Activated CD8-positive, alpha-beta memory T cell treated with anti-CD3 and anti-CD28 coated beads for 48 hours (primary cell): ENCODE data around the gene LHX4.

Experiments used
- DNase-seq, 3 experiments: peaks; one replicate each; pipeline ENCODE4 v3.0.0-alpha.2; 2020; ENCODE audit warnings: low read depth in 2 of 3, low spot score in 2 of 3

The LHX4 gene

DNA sequence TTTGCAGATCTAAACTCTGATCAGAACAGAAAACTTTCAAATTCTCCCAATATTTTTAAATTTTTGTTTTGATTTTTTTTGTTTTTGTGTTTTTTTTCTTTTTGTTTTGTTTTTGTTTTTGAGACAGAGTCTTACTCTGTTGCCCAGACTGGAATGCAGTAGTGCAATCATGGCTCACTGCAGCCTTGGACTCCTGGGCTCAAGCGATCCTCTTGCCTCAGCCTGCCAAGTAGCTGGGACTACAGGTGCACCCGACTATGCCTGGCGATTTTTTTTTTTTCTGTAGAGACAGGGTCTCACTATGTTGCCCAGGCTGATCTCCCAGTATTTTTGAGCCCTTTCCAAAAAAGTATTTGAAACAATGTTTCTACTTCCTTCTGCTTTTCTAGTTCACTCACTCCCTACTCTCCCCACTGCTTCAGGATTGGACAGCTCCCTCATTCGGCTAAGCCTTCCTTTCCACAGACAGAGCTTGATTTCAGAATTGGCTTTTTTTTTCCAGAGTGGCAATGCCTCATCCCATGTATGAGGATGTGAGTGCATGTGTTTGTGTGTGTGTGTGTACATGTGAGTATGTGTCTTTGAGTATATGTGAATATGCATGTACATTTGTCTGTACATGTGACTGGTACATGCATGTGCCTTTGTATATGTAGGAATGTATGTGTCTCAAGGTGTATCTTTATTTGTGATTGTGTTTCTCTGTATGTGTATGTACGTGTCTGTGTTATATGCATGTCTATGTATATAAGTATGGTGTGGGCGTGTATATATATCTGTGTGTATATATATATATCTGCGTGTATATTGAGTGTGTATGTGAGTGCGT lies 11.9 kb downstream of the LHX4 start:
- no peak for DNase-seq

DNA sequence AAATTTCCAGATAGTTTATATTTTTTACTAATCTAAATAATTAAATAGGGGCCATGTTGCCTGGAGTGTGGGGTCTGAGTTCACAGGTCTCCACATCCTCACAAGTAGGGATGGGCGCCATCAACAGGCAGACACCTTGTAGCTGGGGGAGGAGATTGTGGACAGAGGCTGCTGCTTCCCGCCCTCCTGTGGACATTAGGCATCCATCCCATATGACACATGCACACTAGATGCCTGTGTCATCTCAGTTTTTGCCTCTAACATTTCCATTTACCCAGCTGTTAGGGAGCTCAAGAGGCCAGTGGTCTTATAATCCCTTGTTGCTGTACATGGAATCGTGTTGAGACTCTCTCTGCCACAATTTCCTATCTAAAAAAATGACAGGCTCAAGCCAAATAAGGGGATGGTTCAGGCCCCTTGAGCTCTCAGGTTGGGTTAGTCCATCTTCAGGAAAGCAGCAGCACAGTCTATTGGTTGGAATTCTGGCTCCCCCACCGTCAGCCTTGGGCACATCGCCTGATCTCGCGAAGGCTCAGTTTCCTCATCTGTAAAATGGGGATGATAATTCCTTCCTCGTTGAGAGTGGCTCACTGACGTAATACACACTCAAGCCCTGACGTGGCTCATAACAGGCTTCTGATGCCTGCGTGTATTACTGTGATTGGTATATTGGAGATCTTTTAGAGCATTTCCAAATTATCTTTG lies 13.6 kb downstream of the LHX4 start:
- DNase-seq, result no peak

DNA sequence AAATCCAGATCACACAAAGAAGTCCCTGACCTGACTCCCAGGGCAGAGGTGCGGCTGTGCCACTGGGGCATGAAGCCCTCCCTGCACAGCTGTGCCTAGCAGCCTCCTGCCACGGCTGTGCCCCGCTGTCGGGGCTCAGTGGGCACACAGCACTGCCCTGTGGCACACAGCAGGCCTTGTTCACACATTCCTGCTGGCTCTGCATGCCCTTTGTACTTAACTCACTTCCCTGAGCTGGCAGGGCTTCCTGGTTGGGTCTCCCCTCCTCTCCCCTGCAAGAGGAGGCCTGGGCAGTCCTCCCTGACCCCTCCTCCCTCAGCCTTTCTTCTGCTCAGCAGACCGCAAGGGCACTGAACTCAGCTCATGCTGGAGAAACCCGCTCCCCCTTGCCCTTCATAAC lies 14.8 kb downstream of the LHX4 start:
- no peak for DNase-seq

DNA sequence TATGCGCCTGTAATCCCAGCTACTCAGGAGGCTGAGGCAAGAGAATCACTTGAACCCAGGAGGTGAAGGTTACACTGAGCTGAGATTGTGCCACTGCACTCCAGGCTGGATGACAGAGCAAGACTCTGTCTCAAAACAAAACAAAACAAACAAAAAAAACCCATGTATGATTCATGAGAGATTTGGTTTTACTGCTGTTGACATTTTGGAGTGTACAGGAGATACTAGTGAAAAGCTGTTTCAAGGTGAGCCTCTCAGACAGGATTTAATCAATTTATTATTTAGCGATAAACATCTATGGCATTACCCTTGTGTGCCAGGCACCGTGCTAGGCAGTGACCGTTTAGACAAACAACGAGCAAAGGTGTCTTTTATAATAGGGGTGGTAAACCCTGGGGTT lies 16.5 kb downstream of the LHX4 start:
- no peak for DNase-seq

DNA sequence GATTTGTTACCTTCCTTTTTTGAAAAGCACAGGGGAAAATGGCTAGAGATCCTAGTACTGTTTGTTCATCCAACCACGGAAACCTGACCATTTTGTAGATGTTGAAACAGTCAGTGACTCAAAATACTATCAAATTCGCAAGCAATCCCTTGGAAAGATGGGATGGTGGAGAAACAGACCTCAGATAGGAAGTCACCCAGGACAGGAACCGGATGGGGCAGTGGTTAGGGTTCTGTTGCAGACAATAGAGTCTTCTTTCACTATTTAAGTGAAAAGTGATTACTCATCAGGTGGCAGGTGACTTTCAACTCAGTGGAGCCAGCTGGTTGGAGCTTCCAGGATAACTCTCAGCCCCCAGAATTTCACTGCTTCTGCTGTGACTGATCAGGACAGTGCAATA lies 17.0 kb downstream of the LHX4 start:
- DNase-seq, result no peak

DNA sequence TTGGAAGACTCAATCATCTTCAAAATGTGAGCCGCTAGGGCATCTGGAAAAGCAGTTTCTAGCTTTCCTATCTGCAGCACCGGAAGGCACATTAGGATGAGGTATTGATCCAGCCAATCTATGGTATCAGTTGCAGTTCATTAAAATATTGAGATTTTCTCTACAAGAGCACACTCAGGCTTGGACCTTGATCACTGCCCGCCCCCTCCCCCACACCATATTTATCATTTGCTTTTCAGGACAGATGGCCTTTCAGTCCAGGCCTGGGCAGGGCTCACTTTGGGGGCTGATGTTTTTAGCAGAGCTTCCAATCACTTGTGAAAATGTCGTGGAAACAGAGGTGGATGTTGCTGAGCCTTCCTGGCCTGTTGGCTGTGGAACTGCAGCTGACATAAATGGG lies 17.5 kb downstream of the LHX4 start:
- no peak for DNase-seq

DNA sequence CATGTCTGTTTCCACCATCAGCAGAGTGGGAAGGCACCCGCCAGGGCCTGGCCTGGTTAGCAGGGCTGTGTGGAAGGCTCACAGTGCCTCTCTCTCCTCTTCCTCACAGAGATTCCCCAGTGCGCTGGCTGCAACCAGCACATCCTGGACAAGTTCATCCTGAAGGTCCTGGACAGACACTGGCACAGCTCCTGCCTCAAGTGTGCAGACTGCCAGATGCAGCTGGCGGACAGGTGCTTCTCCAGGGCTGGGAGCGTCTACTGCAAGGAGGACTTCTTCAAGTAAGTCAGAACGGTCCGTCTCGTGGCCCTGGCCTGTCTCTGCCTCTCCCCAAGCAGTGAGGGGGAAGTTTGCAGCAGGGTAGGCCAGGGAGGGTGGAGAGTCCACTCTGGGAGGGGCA lies 18.1 kb downstream of the LHX4 start:
- no peak for DNase-seq

DNA sequence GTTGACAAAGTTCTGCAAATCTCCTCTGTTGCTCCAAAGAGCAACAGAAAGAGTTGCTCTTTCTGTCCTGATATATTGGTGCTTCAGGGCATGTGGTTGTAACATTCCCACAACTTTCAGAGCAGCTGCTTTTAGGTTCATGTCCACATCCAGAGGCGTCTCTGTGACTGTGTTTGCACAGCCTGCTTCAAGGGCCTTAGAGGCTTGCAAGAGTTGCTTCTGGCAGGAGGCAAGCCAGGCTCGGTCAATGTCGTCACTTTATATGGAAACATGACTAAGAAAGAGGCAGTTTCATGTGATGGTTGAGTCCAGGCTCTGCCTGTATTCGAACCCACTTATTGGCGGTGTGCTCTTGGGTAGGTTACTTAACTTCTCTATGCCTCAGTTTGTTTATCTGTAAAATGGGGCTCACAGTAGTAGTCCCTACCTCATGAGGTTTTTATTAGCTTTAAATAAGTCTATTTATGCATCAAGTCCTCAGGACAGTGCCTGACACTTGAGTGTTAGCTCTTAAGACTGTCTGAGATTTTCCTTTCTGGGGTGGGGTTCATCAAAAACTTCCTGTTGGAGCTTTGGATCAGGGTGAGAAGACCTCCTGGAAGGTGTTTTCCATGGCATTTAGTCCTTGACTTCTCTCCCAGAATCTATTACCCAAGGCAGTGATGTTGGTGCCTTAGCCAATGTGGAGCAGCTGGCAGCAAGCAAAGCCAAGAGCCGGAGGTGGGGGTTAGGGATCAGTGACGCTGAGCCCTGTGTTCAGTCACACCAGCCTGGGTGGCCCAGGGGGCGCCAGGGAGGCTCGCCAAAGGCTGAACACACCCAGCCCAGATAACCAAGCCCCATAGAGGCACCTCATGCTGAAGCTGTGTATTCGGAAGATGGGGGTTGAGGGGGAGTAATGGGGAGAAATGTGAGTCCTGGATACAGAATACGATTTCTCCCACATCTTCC lies 18.9 kb downstream of the LHX4 start:
- DNase-seq, result no peak

DNA sequence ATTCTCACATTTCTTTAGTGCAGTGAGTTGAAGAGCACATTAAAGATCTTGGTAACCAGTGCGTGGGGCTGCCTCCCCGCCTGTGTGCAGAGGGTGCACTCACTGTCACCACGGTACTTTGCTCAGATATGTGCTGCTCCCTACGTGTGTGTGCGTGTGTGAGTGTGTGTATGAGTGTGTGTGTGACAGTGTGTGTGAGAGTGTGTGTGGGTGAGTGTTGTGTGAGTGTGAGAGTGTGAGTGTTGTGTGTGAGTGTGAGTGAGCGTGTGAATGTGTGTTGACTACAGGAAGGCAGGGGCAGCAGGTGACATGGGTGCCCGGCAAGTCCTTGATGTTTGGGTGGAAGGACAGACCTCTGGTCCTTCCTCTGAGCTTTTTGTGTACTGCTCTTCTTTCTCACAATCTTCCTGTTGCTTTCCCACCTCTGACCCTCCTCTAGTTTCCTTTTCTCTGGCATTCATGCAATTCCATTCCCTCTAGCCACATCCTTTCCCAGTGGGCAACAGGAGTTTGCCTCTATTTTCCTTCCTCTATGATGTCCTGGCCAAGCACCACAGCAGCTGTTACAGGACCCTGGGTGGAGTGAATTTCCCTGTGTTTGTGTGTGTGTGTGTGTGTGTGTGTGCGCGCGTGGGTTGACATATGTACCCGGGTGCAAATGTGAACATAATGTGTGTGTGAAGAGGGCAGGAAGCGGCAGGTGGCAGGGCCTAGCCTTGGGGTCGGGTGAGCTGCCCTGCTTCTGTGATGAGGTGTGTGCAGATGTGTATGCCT lies 19.8 kb downstream of the LHX4 start:
- DNase-seq, result no peak

DNA sequence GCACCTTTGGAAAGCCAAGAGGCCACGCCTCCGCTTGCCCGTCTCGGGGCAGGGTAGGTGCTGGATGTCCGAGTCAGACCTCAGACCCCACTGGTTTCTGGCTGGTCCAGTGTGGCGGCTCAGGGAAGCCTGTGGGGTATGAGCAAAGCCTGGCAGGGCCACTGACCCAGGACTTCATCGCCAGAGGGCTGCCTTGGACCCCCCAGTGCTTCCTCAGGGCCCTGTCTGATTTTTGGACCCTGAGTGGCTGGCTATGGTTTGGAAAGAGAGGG lies 20.4 kb downstream of the LHX4 start:
- no peak for DNase-seq

DNA sequence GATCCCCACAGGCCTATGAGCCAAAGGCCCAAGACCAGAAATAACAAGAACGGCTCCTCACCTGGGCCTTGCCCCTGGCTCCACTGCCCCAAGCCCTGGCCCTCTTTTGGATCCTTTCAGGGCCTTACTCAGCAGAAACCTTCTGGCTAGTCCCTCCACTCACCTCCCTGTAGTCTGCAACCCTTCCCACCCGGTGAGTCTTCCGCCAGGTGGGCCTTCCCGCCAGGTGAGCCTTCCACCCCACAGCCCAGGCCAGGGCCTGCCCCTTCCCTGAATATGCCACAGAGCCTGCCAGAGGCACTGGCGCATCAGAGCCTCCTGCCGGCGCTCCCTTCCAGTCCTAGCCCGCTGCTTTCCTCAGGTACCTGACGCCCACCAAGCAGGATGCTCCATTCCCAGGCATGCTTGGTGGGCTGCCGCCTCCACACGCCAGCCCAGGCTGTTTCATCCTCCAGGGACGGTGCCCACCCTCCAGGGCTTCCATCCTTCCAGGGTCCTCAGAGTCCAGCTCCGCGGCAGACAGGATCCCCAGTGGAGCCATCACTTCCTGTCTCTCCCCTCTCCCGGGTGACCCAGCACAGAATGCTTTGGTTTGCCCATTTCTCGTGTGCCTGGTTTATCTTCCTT lies 20.9 kb downstream of the LHX4 start:
- no peak for DNase-seq

DNA sequence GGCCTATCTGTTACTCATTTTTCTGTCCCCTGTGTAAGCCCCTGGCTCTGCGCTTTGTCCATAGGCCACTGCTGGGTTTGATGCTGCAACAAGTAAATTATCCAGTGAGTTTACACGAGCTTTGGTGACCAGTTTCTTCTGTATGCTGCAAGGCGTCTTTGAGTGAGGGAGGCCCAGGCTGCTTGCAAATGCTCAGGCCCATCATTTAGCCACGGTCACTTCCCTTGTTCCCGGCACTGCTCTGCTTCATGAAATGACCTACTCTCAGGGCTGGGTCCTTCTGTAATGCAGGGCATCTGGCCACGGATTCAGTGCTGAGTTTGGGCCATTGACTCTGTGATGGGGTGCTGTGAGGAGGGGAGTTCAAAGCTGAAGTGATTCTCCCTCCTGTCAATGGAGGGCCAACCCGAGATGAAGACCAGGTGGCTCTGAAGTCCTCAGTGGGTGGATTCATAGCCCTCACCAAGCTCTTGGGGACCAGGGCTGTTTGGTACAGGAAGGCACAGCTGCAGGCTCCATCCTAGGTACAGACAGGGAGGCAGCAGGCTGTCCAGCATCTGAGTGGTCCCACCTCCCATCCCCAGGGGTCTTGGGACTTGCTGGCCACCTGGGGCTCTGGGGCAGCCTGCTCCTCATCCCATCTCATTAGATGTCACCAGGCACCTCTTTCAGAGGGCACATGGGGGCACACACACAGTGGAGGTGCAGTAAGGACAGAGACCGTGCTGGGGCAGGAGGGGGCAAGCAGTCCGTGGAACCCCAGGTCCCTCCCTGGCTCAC lies 21.7 kb downstream of the LHX4 start:
- DNase-seq, result no peak

DNA sequence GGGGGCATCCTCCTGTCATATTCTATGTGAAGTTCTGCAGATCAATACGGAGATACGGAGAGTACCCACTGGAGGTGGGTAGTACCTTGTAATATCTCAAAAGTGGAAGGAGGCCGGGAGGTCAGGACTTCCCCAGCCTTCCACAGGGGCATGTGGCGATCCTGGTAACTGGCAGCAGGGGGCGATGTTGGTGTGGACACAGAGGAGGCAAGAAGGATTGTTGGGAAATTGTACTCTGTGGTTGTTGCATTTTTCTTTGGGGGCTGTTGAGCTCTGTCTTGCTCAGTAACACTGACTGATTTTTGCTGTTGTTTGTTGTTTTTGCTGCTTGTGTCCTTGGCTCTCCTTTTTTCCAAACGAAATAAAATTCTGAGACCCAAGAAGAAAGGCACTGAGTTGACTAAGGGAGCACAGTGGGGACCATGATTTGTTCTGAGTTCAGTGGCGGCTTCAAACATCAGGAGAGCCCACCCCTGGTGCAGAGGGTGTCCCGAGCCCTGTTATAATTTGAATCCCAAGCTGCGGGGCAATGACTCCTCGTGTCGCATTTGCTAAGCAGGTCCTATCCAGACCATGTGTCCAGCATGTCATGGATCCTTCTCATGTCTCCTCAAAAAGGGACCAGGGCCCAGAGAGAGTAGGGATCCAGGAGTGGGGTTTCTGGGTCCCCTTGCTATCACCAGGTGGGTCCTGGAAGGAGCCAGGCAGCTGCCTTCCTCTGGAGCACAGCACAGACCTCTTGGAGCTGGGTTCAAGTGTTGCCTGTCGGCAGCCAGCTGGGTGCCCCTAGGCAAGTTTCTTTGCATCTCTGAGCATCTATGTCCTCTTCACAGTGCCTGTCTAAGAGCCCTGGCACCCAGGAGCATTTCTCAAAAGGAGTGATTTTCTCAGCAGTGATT lies 22.8 kb downstream of the LHX4 start:
- peak in 2 of 3 experiments; percentile 31 to 55 for DNase-seq

DNA sequence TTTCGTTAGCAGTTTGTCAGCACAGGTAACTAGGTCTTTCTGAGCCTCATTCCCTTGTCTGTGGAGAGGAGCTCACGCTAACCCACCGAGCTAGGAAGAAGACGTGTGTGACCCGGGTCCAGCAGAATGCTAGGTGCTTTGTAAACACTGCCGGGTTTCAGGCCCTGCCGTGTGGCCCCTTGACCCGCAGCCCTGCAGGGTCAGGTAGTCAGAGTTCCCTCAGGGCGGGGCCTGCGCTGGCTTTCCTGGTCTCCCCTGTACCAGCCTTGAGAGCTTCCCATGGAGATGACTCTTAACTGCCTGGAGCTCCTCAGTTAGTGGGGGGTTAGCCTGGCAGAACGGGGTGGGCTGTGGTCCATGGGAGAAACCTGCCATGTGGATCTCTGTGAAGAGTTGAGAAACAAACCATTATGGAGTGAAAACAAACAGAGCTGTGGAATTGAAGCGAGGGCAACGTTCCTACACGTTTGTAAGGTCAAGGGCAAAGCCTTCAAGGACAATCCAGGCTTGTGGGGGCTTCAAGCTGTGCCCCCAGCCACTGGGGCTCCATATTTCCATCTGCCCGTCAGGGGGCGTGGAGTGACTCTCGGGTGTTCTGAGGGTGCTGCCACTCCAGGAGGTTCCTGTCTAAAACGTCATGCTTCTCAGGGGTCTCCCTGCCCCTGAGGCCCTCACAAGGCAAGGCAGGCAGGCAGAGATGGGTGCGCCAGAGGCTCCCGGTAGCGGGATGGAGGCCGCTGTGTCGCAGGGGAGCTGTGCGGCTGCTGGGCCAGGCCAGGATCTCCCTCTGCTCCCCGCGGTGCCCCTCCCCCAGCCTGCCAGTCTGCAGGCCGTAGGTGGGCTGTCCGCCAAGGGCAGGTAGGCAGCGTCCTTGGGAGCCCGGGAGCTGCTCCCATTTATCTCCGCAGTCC lies 23.8 kb downstream of the LHX4 start:
- DNase-seq, result no peak

DNA sequence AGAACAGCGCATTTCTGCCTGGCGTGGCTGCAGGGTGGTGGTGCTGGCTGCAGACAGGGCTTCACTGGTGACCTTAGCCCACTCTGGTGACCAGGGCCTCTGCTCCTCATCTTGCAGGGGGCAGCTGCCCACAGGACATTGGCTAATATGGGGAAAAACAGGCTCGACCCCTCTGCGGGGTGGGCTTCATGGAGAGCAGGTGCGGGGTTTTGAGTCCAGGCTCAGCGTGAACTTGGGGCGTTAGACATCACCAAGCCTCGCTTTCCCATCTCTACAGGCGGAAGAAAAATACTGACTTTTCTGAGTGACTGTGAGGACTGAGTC lies 24.4 kb downstream of the LHX4 start:
- no peak for DNase-seq

DNA sequence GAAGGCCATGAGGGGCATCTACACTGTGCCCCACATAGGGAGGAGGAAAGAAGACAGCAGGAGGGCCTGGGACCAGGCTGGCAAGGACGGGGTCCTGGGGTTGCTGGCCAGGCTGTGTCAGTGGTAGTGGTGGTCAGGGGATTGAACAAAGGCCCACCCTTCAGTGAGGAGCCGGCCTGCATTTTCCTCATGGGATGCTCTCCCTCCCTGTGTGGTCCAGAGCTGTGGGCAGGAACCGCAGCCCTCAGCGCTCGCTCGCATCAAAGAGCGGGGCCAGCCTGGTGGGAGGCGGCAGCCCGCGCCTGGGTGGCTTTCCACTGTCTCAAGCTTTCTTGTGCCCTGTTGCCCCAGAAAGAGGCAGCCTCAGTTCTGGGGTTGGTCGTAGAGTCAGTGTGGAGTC lies 24.8 kb downstream of the LHX4 start:
- DNase-seq, result no peak

DNA sequence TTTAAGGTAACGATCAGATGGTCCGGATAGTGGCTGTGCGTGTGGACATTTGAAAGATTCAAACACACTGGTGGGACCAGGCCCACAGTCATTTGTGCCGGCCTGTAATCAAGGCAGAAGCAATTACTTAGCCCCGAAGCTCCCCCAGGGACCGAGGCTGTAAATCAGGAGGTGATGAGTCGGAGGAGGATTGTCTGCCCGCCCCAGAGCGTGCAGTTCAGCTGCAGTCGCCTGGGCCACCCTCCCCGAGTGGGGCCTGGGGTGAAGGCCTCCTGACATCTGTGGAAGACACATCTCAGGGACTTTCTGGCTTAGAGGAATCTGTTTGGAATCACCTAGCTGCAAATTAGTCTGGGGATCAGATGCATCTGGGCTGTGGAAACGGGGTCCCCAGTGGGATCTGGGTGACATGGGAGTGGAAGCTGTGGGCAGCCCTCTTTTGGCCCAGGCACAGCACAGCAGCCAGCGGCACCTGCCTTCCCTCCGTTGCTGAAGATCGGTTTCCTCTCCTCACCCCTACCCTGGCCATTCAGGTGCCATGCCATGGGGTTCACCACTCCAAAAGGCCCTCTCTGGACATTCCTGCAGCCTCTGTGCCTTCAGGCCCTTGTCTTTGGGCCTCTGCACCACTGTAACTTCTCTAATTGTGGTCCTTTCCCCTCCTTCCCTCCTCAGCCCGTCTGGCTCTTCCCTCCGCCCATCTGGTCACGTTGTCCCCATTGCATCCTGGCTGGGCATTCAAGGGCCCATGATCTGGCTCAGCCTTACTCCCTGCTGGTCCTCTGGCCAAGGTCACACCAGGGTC lies 25.7 kb downstream of the LHX4 start:
- no peak for DNase-seq
